Mesenchymal stem cell (in vitro differentiated cells and primary cell): Measurements from ENCODE around the gene HMCES.
"Not testable (repeated sequence)": the region's sequence is repeated elsewhere in the genome, so short reads cannot be mapped to it uniquely, and the experiment has no call there.

Source experiments
- DNase-seq: peaks from one replicate; pipeline ENCODE4 v3.0.0-alpha.2; 2013
- H2AFZ ChIP-seq: one replicate; pipeline ENCODE4 v1.6.1; 2013; ENCODE audit warnings: low read depth, mild to moderate bottlenecking, control low read depth, inconsistent platforms, low read length, moderate library complexity
- H2AK5ac ChIP-seq: 2 replicates; pipeline ENCODE4 v1.6.1; 2013; ENCODE audit warnings: low read length, moderate library complexity, mild to moderate bottlenecking, inconsistent platforms; ENCODE audit not compliant: severe bottlenecking
- H2BK120ac ChIP-seq: one replicate; pipeline ENCODE4 v1.6.1; 2013; ENCODE audit warnings: low read depth, mild to moderate bottlenecking, inconsistent platforms, low read length, moderate library complexity
- H2BK12ac ChIP-seq, 2 experiments: one replicate each; pipeline ENCODE4 v1.6.1; 2013; ENCODE audit warnings: inconsistent platforms in 2 of 2, low read length in 2 of 2, mild to moderate bottlenecking in 2 of 2, moderate library complexity in 2 of 2, control low read depth in 1 of 2
- H2BK15ac ChIP-seq: one replicate; pipeline ENCODE4 v1.6.1; 2013; ENCODE audit warnings: mild to moderate bottlenecking, low read depth, inconsistent platforms; ENCODE audit not compliant: poor library complexity, severe bottlenecking
- H2BK5ac ChIP-seq: 2 replicates; pipeline ENCODE4 v1.6.1; 2013; ENCODE audit warnings: low read depth, mild to moderate bottlenecking, low read length, control low read depth, inconsistent platforms; ENCODE audit not compliant: poor library complexity, severe bottlenecking
- H3K14ac ChIP-seq, 2 experiments: one replicate each; pipeline ENCODE4 v1.6.1; 2013; ENCODE audit warnings: inconsistent platforms in 2 of 2, low read length in 2 of 2, control low read depth in 1 of 2, mild to moderate bottlenecking in 1 of 2, moderate library complexity in 1 of 2
- H3K18ac ChIP-seq, 2 experiments: one replicate each; pipeline ENCODE4 v1.6.1; 2013; ENCODE audit warnings: inconsistent platforms in 2 of 2, low read length in 2 of 2, control low read depth in 1 of 2, low read depth in 1 of 2, mild to moderate bottlenecking in 1 of 2
- H3K23ac ChIP-seq, 2 experiments: one replicate each; pipeline ENCODE4 v1.6.1; 2013; ENCODE audit warnings: inconsistent platforms in 2 of 2, low read length in 2 of 2, mild to moderate bottlenecking in 2 of 2, moderate library complexity in 2 of 2, control low read depth in 1 of 2
- H3K27ac ChIP-seq: 2 replicates; pipeline ENCODE4 v1.5.1; 2013; ENCODE audit warnings: mild to moderate bottlenecking, moderate library complexity, low read length, control low read depth, inconsistent platforms; ENCODE audit not compliant: poor library complexity, severe bottlenecking
- H3K27me3 ChIP-seq, 2 experiments: 2 replicates each; pipeline versions ENCODE4 v1.6.1 to v1.7.0; 2013; ENCODE audit warnings: low read length in 2 of 2, mild to moderate bottlenecking in 2 of 2, moderate library complexity in 2 of 2, control low read depth in 1 of 2, inconsistent platforms in 1 of 2; ENCODE audit not compliant: control insufficient read depth in 1 of 2, insufficient read depth in 1 of 2
- H3K36me3 ChIP-seq, 2 experiments: 2 replicates each; pipeline versions ENCODE4 v1.6.1 to v1.7.0; 2013; ENCODE audit warnings: low read length in 2 of 2, control low read depth in 1 of 2, inconsistent platforms in 1 of 2, low read depth in 1 of 2, mild to moderate bottlenecking in 1 of 2; ENCODE audit not compliant: insufficient read depth in 2 of 2, control insufficient read depth in 1 of 2
- H3K4ac ChIP-seq, 2 experiments: one replicate each; pipeline ENCODE4 v1.6.1; 2013; ENCODE audit warnings: inconsistent platforms in 2 of 2, low read length in 2 of 2, mild to moderate bottlenecking in 2 of 2, moderate library complexity in 2 of 2, control low read depth in 1 of 2, low read depth in 1 of 2
- H3K4me1 ChIP-seq: 2 replicates; pipeline ENCODE4 v1.6.1; 2013; ENCODE audit warnings: low read depth, low read length, control low read depth; ENCODE audit not compliant: control insufficient read depth, insufficient read depth
- H3K4me2 ChIP-seq: 2 replicates; pipeline ENCODE4 v1.6.1; 2013; ENCODE audit warnings: low read length, mild to moderate bottlenecking, inconsistent platforms; ENCODE audit not compliant: poor library complexity, severe bottlenecking
- H3K4me3 ChIP-seq, 2 experiments: 2 replicates each; pipeline versions ENCODE4 v1.5.1 to v1.7.0; 2013; ENCODE audit warnings: low read length in 2 of 2, mild to moderate bottlenecking in 2 of 2, control low read depth in 1 of 2, low read depth in 1 of 2; ENCODE audit not compliant: insufficient read depth in 1 of 2
- H3K79me1 ChIP-seq: replicated peaks from 2 replicates; pipeline ENCODE4 v1.6.1; 2013; ENCODE audit warnings: mild to moderate bottlenecking, control low read depth, low read length, inconsistent platforms; ENCODE audit not compliant: poor library complexity, severe bottlenecking
- H3K9ac ChIP-seq: 2 replicates; pipeline ENCODE4 v1.7.0; 2013; ENCODE audit warnings: mild to moderate bottlenecking, low read length, moderate library complexity
- H3K9me3 ChIP-seq: 2 replicates; pipeline ENCODE4 v1.7.0; 2013; ENCODE audit warnings: mild to moderate bottlenecking, low read length; ENCODE audit not compliant: control insufficient read depth
- H4K8ac ChIP-seq: one replicate; pipeline ENCODE4 v1.6.1; 2013; ENCODE audit warnings: inconsistent platforms, mild to moderate bottlenecking, low read length, moderate library complexity
- H4K91ac ChIP-seq: one replicate; pipeline ENCODE4 v1.6.1; 2013; ENCODE audit warnings: mild to moderate bottlenecking, low read length, inconsistent platforms
- WGBS: methylation state at CpG from one replicate; pipeline ENCODE4 v1.1.7; 2013; ENCODE audit warnings: mixed read lengths; 5-methylcytosine and 5-hydroxymethylcytosine counted together

HMCES gene

DNA sequence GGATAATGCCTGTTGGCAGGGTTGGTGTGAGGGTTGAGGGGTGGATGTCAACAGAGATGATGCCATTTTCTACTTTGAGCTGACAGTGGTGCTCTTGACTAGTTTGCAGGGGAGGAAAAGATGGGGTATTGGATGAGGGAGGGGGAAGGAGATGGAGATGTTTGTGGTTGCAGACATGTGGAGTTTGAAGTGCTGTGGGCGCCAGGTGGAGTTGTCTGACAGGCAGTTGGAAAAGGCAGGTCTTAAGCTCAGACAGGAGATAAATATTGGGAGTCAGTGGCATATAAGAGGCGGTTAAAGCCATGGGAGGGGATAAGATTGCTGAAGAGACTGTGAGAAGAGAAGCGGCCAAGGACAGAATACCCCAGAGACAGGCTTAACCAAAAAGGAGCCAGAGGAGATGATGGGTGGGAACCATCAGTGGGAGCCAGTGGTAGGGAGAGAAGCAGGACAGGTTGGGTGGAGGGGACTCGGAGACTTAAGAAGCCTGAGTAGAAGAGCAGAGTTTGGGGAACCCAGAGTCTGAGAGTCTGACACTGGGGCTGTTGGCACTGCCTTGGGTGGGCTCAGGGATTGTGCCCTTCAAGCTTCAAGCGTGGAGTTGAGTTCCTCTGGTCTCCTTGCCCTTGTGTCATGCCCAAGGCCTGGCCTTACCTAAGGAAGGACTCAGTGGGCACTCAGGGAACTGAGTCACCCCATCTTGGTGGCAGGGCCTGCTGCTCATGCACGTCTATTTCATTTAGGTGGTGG lies 15.3 kb upstream of the HMCES start:
- Histone ChIP-seq H3K36me3 (peaks cover 87 to 95% of the 10 kb centered on the region in 2 experiments), H3K4ac (no peak overlapping the region), H2BK5ac (no peak overlapping the region), H3K9ac (no peak overlapping the region), H3K4me1 (peaks cover 3% of the 10 kb centered on the region), H4K91ac (no peak overlapping the region), H3K27me3 (no peaks in the 10 kb centered on the region), H2BK120ac (no peak overlapping the region), H4K8ac (no peak overlapping the region), H3K14ac (no peak overlapping the region), H3K23ac (no peak overlapping the region), H3K27ac (no peak overlapping the region), H2AK5ac (no peak overlapping the region), H2BK15ac (no peak overlapping the region), H3K4me2 (no peak overlapping the region), H2AFZ (no peak overlapping the region), H3K9me3 (no peaks in the 10 kb centered on the region), H3K4me3 (no peak overlapping the region), H2BK12ac (no peak overlapping the region), H3K79me1 (peaks cover 39% of the 10 kb centered on the region), H3K18ac (no peak overlapping the region)
- no peak for DNase-seq
- 97% methylated on average over 6 of the region's 6 CpGs for WGBS

DNA sequence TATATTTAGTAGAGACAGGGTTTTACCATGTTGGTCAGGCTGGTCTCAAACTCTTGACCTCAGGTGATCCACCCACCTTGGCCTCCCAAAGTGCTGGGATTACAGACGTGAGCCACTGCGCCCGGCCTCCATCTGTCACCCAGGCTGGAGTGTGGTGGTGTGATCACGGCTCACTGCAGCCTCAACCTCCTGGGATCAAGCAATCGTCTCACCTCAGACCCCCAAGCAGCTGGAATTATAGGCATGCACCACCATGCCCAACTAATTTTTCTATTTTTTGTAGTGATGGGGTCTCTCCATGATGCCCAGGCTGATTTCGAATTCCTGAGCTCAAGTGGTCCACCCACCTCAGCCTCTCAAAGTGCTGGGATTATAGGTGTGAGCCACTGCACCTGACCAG lies 13.7 kb upstream of the HMCES start:
- not testable (repeated sequence) for H3K4ac ChIP-seq, H3K27ac ChIP-seq, H2BK120ac ChIP-seq, H2AK5ac ChIP-seq, DNase-seq, H4K8ac ChIP-seq, H3K9me3 ChIP-seq, H3K27me3 ChIP-seq, H3K18ac ChIP-seq, H3K4me1 ChIP-seq, H3K9ac ChIP-seq, H4K91ac ChIP-seq, H2BK5ac ChIP-seq, H3K4me3 ChIP-seq, H3K14ac ChIP-seq, H3K23ac ChIP-seq, H2AFZ ChIP-seq, H2BK12ac ChIP-seq, H3K4me2 ChIP-seq, H2BK15ac ChIP-seq
- 95% methylated on average over 2 of the region's 6 CpGs for WGBS
- Histone ChIP-seq H3K79me1 (peaks cover 43% of the 10 kb centered on the region), H3K36me3 (peaks cover 88 to 97% of the 10 kb centered on the region in 2 experiments)

DNA sequence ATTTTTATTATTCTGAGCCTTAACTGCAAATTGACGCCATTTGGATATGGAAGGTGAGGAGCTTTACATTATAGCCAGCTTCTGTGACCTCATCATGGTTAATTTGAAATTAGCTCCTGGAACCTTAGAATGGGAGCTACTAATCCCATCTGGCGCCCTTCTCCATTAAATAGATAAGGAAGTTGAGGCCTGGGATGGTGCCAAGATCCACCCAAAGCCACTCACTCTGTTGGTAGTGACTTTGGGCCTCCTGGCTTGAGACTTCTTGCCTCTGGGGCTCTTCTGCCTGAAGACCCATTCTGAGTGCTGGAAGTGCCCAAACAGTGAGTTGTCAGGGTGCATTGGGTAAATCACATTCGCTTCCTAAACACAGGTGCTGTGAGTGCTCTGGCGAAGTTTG lies 12.0 kb upstream of the HMCES start:
- Histone ChIP-seq H3K4me3 (no peak overlapping the region), H2AK5ac (no peak overlapping the region), H4K91ac (no peak overlapping the region), H2BK120ac (no peak overlapping the region), H4K8ac (no peak overlapping the region), H3K27me3 (no peaks in the 10 kb centered on the region), H3K18ac (no peak overlapping the region), H3K9ac (no peak overlapping the region), H3K4me1 (peaks cover 3% of the 10 kb centered on the region), H3K4me2 (no peak overlapping the region), H2AFZ (no peak overlapping the region), H3K27ac (no peak overlapping the region), H2BK5ac (no peak overlapping the region), H3K79me1 (peaks cover 33% of the 10 kb centered on the region), H2BK12ac (no peak overlapping the region), H2BK15ac (no peak overlapping the region), H3K9me3 (no peaks in the 10 kb centered on the region), H3K4ac (no peak overlapping the region), H3K23ac (no peak overlapping the region), H3K36me3 (peaks cover 79 to 97% of the 10 kb centered on the region in 2 experiments), H3K14ac (no peak overlapping the region)
- WGBS = 96% methylated on average over 4 of the region's 4 CpGs
- DNase-seq = no peak

DNA sequence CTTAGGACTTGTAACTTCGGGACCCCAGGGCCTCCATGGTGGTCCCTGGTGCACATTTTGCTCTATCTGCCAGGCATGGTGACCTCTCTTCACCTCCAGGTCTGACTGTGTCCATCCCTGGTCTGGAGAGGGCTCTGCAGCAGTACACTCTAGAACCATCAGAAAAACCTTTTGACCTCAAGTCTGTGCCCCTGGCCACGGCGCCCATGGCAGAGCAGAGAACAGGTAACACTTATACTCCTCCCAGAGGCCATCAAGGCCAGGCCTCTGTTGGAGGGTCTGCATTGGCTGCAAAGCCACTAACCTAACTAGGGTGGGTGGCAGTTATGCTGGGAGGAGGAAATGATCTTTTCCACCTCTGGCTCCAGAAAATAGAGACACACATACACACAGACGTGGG lies 10.3 kb upstream of the HMCES start:
- Histone ChIP-seq H4K8ac (no peak overlapping the region), H3K4me2 (no peak overlapping the region), H3K23ac (no peak overlapping the region), H3K4me1 (peaks cover 3% of the 10 kb centered on the region), H4K91ac (no peak overlapping the region), H2AFZ (no peak overlapping the region), H3K14ac (no peak overlapping the region), H3K27ac (no peak overlapping the region), H3K9me3 (no peaks in the 10 kb centered on the region), H2AK5ac (no peak overlapping the region), H3K4me3 (no peak overlapping the region), H3K79me1 (peaks cover 36% of the 10 kb centered on the region), H2BK15ac (no peak overlapping the region), H3K18ac (no peak overlapping the region), H3K4ac (no peak overlapping the region), H2BK120ac (no peak overlapping the region), H3K9ac (no peak overlapping the region), H2BK5ac (no peak overlapping the region), H3K27me3 (no peaks in the 10 kb centered on the region), H2BK12ac (no peak overlapping the region), H3K36me3 (peaks cover 78 to 97% of the 10 kb centered on the region in 2 experiments)
- DNase-seq = no peak
- 92% methylated on average over 3 of the region's 4 CpGs for WGBS
